SU-DHL-6 (cell line): Measurements from ENCODE around the gene NUBP2.

ENCODE experiments used
- H2AFZ ChIP-seq: fragments of 200-600 bp; sonication (generic); 2 replicates; pipeline ENCODE4 v1.6.1; 2014; ENCODE audit warnings: low read depth, mild to moderate bottlenecking, moderate library complexity, mixed read lengths, antibody characterized with exemption, low read length; ENCODE audit not compliant: severe bottlenecking
- H3F3A ChIP-seq: fragments of 200-600 bp; shearing (Covaris generic); 2 replicates; pipeline ENCODE4 v1.6.0; 2016; ENCODE audit warnings: antibody characterized with exemption, mild to moderate bottlenecking; ENCODE audit not compliant: insufficient read depth
- H3K27ac ChIP-seq: fragments of 200-600 bp; sonication (generic); 2 replicates; pipeline ENCODE4 v1.5.1; 2016; ENCODE audit warnings: low read depth, mild to moderate bottlenecking, low read length, moderate library complexity, mixed read lengths
- H3K27me3 ChIP-seq: fragments of 200-600 bp; sonication (generic), shearing (Covaris generic); 2 replicates; pipeline ENCODE4 v1.6.0; 2014; ENCODE audit warnings: mild to moderate bottlenecking, low read length
- H3K36me3 ChIP-seq: fragments of 200-600 bp; sonication (generic); 2 replicates; pipeline ENCODE4 v1.6.1; 2014; ENCODE audit warnings: mild to moderate bottlenecking, low read length, mixed read lengths
- H3K4me2 ChIP-seq: fragments of 300-600, 200-600 bp; shearing (Covaris generic), sonication (generic); 2 replicates; pipeline ENCODE4 v1.6.0; 2014; ENCODE audit warnings: low read length, low read depth, mild to moderate bottlenecking; ENCODE audit not compliant: poor library complexity, severe bottlenecking
- H3K4me3 ChIP-seq: fragments of 200-600 bp; sonication (generic); 2 replicates; pipeline ENCODE4 v1.5.1; 2014; ENCODE audit warnings: antibody characterized with exemption, low read length, mild to moderate bottlenecking, mixed read lengths; ENCODE audit not compliant: insufficient read depth, poor library complexity, severe bottlenecking
- H3K79me2 ChIP-seq: fragments of 200-600 bp; sonication (generic); 2 replicates; pipeline ENCODE4 v1.6.1; 2014; ENCODE audit warnings: mild to moderate bottlenecking, low read length, moderate library complexity; ENCODE audit not compliant: insufficient read depth
- H3K9ac ChIP-seq: fragments of 200-600 bp; sonication (generic); 2 replicates; pipeline ENCODE4 v1.7.0; 2014; ENCODE audit warnings: mild to moderate bottlenecking, low read length
- H3K9me2 ChIP-seq: fragments of 200-600 bp; sonication (generic); replicated peaks from 2 replicates; pipeline ENCODE4 v1.6.1; 2014; ENCODE audit warnings: low read length; ENCODE audit not compliant: insufficient read depth
- H3K9me3 ChIP-seq: fragments of 200-600 bp; sonication (generic); 2 replicates; pipeline ENCODE4 v1.6.1; 2014; ENCODE audit warnings: low read length, mixed read lengths; ENCODE audit not compliant: insufficient read depth
- H4K20me1 ChIP-seq: fragments of 200-600 bp; sonication (generic); 2 replicates; pipeline ENCODE4 v1.6.1; 2014; ENCODE audit warnings: low read depth, mild to moderate bottlenecking, antibody characterized with exemption, low read length, moderate library complexity, mixed read lengths
- CTCF ChIP-seq: fragments of 200-600 bp; sonication (generic); IDR thresholded peaks from one replicate; pipeline ENCODE4 v1.5.1; 2017; ENCODE audit warnings: antibody characterized with exemption, mild to moderate bottlenecking, low read length, moderate library complexity; ENCODE audit not compliant: insufficient read depth, poor library complexity, severe bottlenecking
- EZH2phosphoT487 ChIP-seq: fragments of 200-600 bp; sonication (generic), shearing (Covaris generic); conservative IDR thresholded peaks from 2 replicates; pipeline ENCODE4 v1.6.1; 2018; ENCODE audit warnings: mild to moderate bottlenecking, antibody characterized with exemption, low read length, moderate library complexity, mixed read lengths

NUBP2 gene

DNA sequence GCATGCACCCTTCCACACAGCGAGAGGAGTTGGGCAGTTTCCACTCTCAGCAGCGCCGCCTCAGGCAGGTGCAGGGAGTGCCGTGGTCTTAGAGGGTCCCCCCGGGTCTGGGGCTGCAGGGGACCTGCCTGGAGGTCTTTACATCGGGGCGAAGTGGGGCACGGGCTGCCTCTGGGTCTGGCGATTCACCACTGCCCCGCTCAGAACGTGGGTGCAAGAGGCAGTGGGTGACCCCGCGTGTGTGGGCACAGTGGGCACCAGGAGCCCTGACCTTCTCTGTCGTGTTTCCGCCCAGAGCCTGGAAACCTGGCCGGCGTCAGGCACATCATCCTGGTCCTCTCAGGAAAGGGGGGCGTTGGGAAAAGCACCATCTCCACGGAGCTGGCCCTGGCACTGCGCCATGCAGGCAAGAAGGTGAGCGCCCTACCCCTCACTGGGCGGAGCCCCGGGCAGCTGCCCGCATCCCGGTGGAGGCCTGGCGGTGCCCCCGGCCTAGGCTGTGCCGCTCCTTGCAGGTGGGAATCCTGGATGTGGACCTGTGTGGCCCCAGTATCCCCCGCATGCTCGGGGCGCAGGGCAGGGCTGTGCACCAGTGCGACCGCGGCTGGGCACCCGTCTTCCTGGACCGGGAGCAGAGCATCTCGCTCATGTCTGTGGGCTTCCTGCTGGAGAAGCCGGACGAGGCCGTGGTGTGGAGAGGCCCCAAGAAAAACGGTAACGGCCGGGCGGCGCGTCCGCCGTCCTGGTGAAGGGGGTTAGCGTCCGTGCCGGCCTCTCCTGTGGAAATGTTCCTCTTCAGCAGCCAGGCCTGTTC is 3.7 kb downstream of the NUBP2 start:
- Histone ChIP-seq H2AFZ (no peak overlapping the region), H3K27me3 (no peaks in the 10 kb centered on the region), H3K4me3 (no peak overlapping the region), H3K79me2 (peaks cover 32% of the 10 kb centered on the region), H3K36me3 (no peaks in the 10 kb centered on the region), H3K4me2 (no peak overlapping the region), H3F3A (no peaks in the 10 kb centered on the region), H3K9me2 (no peaks in the 10 kb centered on the region), H4K20me1 (no peaks in the 10 kb centered on the region), H3K9me3 (no peaks in the 10 kb centered on the region), H3K9ac (no peak overlapping the region), H3K27ac (no peak overlapping the region)
- TF ChIP-seq EZH2phosphoT487 (no peak), CTCF (no peak)

DNA sequence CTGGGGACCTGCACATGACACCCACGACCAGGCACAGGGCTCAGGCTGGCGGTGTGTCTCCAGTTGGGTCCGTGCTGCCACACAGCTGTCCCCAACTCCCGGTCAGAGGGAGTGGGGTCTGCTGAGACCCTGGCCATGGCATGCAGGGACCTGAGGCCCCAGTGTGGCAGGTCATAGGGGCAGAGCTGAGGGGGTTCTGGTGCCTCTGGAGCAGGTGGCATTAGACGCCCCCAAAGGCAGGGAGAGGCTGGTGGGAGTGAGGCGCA is 4.2 kb downstream of the NUBP2 start:
- no peak overlapping the region for H3K9ac ChIP-seq
- TF ChIP-seq CTCF (no peak), EZH2phosphoT487 (no peak)
- H3K27ac ChIP-seq, result no peak overlapping the region
- no peak overlapping the region for H2AFZ ChIP-seq
- H3K9me2 ChIP-seq, result no peaks in the 10 kb centered on the region
- H3K36me3 ChIP-seq, result no peaks in the 10 kb centered on the region
- no peaks in the 10 kb centered on the region for H3F3A ChIP-seq
- H3K4me3 ChIP-seq, result no peak overlapping the region
- H3K27me3 ChIP-seq, result no peaks in the 10 kb centered on the region
- no peaks in the 10 kb centered on the region for H3K9me3 ChIP-seq
- H3K79me2 ChIP-seq, result peaks cover 32% of the 10 kb centered on the region
- no peak overlapping the region for H3K4me2 ChIP-seq
- H4K20me1 ChIP-seq, result no peaks in the 10 kb centered on the region

DNA sequence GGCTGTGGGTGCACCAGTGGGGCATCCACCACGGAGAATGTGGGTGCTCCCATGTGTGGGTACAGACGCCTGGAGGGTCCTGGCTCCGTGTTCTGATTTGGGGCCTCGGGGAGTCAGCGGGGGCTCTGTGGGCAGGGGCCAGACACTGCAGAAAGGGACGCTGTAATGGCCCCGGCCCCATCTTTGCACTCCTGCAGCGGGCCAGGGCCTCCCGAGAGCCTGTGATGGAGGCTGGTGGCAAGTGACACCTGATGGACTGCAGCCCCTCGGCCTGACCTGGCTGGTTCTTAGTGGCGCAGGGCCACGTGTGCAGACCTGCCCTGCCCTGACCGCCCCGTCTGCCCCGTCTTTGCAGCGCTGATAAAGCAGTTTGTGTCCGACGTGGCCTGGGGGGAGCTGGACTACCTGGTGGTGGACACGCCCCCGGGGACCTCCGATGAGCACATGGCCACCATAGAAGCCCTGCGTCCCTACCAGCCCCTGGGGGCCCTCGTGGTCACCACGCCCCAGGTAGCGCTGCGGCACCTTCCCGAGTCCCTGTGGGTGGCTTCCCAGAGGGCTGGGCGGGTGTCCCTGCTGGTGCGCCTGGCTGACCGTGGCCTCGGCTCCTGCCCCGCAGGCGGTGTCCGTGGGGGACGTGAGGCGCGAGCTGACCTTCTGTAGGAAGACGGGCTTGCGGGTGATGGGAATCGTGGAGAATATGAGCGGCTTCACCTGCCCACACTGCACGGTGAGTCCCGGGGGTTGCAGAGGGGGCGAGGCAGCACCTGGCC is 4.7 kb downstream of the NUBP2 start:
- peaks cover 32% of the 10 kb centered on the region for H3K79me2 ChIP-seq
- H3K9me2 ChIP-seq, result no peaks in the 10 kb centered on the region
- H3K27me3 ChIP-seq, result no peaks in the 10 kb centered on the region
- no peaks in the 10 kb centered on the region for H4K20me1 ChIP-seq
- no peaks in the 10 kb centered on the region for H3K36me3 ChIP-seq
- H3K4me3 ChIP-seq, result no peak overlapping the region
- no peak overlapping the region for H2AFZ ChIP-seq
- H3K9ac ChIP-seq, result no peak overlapping the region
- H3K27ac ChIP-seq, result no peak overlapping the region
- no peak for TF ChIP-seq CTCF
- no peak for TF ChIP-seq EZH2phosphoT487
- H3F3A ChIP-seq, result no peaks in the 10 kb centered on the region
- H3K9me3 ChIP-seq, result no peaks in the 10 kb centered on the region
- H3K4me2 ChIP-seq, result no peak overlapping the region
